Stimulated activated CD8-positive, alpha-beta memory T cell treated with anti-CD3 and anti-CD28 coated beads, Interleukin-4, amount 100 ng/mL, for 24 hours (primary cell): ENCODE results near the gene SYTL5.
"Not testable (repeated sequence)": the region's sequence is repeated elsewhere in the genome, so short reads cannot be mapped to it uniquely, and the experiment has no call there.

Source experiments
- DNase-seq: peaks from one replicate; pipeline ENCODE4 v3.0.0-alpha.2; 2020; ENCODE audit warnings: low read depth

Gene SYTL5

DNA sequence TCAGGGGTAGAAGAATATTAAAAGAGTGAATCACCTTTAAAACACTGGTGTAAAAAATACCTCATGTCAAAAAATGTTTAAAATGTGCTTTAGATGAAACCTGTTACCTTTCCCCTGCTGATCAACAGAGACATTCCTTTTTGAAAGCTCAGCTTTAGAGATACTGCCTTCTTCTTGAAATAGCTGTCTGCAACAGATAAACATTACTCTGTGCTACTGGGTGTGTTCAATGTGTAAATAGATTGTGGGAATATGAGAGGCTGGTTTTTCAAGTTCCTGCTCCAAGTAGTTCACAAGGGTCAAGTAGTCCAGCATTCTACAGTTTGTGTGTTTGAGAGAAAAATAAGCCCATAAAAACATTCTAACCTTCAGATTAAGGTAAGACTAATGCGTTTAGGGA lies at the start of gene SYTL5:
Gene SYTL5 (plus strand): TSS at position 263 of the 400 bp plus-strand sequence. CDS start 27,337 bp downstream, outside the sequence.
- DNase-seq: no peak

DNA sequence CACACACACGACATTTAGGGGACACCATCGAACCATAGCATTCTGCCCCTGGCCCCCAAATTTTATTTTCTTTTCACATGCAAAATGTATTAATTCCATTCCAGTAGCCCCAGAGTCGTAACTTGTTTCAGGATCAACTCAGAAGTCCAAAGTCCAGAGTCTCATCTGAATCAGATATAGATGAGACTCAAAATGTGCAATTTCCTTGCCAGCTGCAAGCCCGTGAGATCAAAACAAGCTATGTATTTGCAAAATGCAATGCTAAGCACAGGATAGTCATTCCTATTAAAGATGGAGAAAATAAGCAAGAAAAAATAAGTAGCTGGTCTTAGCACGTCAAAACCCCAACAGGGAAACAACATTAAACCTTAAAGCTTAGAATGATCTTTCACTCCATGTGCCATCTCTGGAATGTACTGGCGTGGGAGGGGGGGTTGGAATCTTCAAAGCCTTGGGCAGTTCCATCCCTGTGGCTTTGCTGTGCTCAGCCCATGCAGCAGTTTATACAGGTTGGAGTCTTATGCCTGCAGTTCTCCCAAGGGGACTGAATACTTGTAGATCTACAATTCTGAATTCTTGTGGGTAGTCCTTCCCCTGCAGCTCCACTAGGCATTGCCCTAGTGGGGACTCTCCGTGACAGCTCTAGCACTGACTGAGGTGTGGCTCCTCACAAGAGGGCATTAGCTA lies 47.7 kb upstream of the SYTL5 start:
- DNase-seq: no peak

DNA sequence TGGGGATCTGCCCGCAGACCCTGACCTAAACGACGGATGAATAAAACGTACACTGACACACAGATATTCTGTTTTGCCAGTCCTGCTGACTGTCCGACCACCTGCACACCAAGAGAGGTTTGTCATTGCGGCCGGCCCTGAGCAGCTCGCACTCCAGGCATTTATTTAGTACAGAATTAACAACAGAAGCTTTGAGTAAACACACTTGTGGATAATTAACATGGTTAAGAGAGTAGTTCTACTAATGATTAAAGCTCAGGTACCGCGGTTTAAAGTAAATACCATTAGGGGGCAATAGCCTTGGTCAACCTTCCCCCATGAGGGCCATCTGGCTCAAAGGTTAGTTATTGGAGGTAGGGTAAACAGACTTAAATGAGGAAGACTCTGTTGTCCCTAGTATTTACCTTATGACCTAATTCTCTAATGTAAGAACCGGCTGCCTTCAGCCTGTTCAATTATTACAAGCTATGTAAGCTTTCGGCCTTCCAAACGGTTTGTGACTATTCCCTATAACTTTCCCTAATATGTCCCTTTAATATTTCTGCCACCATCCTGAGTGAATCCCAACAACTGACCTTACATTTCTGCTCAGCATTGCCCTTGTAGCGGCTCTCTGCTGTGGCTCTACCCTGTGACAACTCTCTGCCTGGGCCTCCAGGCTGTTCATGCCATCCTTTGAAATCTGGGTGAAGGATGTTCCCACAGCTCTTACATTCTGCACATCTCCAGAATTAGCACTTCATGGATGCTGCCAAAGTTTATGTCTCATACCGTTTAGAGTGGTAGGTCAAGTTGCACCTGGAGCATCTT lies 46.9 kb upstream of the SYTL5 start:
- DNase-seq: no peak

DNA sequence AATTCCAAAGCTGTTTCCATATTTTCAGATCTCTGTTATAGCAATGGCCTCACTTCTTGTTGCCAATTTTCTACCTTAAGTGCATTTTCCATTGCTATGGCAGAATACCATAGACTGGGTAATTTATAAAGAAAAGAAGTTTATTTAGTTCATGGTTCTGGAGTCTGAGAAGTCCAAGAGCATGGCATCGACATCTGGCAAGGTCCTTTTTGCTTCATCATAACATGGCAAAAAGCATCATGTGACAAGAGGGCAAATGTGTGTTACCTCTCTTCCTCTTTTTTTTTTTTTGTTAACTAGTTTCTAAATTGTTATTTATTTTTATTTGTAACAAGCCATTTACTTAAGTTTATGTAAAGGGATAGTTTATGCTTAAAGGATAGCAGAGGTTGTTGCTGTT lies 45.2 kb upstream of the SYTL5 start:
- DNase-seq: no peak

DNA sequence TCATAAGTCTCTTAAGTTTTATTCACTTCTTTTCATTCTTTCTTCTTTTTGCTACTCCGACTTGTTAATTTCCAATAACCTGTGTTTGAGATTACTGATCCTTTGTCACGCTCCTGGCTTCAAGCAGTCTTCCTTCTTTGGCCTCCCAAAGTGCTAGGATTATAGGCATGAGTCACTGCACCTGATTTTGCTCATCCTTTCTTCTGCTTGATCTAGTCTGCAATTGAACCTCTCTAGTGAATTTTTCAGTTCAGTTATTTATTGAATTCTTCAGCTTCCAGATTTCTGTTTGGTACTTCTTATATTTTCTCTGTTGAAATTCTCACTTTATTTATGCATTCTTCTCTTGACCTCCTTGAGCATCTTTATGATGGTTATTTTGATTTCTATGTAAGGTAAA lies 38.6 kb upstream of the SYTL5 start:
- DNase-seq: no peak

DNA sequence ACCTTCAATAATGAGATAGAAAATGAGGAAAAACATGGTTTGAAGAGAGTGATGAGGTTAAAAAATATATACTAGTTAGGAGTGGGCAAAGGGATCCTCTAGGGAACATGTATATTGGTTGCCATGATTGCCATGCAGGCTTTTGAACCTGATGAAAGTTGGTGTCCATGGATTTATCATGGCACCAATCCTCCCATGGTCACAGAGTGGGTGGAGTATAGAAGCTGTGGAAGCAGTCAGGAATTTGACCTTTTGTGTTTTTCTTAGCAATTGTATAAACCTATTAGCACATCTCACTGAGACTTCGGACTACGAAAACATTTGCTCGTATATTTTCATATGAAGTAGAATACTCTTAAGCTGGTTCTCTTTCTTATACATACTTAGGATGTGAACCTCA lies 30.9 kb upstream of the SYTL5 start:
- DNase-seq: no peak

DNA sequence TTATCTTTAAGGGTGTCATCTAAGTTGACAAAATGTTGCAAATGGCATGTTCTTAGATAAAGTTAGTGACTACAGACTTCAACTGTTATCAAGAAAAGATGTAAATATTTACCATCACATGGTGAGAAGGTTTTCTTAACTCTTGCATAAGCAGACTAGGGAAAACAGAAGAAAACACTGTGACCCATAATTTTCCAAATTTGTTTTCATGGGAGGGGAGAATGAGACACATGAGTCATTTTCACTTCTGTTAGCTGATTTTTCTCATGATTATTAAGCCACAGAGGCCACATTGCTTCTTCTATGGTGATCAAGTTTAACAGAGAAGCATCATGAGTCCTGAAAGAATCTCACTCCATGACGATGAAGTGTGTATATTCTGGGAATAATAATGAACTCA lies 30.2 kb upstream of the SYTL5 start:
- DNase-seq: no peak

DNA sequence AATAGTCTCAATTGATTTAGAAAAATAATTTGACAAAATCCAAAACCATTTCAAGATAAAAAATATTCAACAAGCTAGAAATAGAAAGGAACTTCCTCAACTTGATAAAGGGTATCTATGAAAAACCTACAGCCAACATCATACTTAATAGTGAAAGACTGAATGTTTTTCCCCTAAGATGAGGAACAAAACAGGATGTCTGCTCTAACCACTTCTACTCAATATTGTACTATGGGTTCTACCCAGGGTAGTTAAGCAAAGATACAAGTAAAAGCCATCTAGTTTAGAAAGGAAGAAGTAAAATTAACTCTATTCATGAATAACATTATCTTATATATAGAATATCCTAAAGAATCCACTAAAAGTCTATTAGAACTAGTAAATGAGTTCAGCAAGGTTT lies 21.5 kb upstream of the SYTL5 start:
- DNase-seq: no peak

DNA sequence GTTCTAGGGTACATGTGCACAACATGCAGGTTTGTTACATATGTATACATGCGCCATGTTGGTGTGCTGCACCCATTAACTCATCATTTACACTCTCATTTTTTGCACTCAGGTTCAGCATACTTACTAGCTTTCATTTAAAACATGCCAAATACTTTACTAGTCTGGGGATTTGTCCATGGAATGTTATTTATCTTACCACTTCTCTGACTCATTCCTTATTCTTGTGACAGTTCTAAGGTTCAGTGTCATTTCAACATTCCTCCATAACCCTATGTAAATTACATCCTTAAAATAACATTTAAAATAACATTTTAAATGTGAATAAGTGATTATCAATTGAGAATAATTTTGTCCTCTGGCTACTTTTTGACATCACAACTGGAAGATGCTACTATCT lies 19.5 kb upstream of the SYTL5 start:
- DNase-seq: no peak

DNA sequence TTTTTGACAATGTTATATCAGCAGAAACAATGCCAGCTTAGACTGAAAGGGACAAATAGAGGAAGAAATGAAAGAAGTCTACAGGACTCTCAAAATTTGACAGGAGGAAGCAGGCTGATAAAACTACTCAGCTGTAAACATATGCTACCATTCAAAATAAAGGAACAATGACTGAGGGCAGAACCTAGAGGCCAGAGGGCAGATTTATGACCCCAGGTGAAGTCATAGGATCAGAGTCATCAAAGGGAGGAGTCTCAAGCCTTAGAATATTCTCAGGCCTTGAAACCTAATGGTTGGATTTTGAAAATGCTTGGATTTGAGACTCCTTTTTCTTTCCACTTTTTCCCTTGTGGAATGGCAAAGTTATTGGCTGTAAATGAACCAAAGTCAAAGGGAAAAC lies 17.0 kb upstream of the SYTL5 start:
- DNase-seq: no peak

DNA sequence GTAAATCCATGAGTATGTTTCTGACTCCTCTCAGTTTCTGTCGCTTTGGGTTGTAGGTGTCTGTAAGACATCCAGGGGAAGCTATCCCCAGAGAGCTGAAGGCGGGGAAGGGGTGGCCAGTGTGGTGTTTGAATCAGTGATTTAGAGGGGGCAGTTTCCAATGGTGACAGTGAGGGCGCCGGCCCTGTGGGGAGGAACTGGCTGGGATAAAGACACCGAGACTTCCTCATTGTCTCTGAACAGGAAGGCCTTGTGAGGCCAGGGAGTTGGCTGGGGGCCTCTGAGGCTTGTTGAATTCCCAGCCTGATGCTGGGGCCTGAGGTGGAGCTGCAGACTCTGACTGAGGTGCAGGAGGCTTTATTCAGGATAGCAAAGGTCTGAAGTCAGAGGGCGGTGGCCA lies 15.1 kb upstream of the SYTL5 start:
- DNase-seq: not testable (repeated sequence)

DNA sequence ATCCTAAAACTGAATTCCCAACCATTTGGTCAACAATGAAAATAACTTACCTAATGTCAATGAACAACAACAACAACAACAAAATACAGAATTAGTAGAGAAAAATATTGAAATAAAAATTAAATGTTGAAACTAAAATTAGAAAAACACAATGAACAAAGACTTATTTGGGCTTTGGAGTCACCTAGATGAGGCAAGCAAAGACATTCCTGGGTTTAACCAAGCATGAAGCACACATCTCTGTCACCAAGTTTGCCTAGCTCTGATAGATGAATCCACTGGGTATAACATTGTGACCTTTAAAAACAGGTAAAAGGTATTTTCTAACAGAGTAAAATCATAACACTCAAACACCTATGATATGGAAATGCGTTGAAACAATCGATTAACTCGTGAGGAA lies 13.2 kb upstream of the SYTL5 start:
- no peak for DNase-seq

DNA sequence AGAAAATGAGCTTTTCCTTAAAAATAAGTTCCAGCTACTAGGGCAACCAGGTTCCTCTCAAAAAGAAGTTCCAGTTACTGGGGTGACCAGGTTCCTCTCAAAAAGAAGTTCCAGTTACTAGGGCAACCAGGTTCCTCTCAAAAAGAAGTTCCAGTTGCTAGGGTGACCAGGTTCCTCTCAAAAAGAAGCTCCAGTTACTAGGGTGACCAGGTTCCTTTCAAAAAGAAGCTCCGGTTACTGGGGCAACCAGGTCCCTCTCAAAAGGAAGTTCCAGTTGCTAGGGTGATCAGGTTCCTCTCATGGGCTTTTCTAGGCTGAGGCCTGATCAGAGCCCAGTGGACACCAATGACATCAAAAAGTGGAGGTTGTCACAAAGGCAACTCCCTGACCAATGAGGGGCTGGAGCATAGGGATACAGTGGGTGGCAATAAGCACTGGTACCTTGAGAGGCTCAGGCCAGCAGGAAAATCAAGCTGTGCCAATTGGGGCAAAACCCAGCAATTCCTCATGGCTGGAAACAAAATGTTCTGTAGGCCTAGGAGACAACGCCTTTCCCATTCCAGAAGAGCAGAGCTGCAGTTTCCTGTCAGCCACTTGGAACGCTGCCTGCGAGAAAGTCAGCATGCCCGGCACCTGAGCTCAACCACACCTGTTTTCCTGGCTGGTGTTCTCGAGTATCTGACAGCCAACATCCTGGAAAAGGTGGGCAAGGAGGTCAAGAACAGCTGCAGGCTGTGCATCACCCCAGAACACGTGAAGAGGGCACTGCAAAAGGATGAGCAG lies 12.3 kb upstream of the SYTL5 start:
- no peak for DNase-seq

DNA sequence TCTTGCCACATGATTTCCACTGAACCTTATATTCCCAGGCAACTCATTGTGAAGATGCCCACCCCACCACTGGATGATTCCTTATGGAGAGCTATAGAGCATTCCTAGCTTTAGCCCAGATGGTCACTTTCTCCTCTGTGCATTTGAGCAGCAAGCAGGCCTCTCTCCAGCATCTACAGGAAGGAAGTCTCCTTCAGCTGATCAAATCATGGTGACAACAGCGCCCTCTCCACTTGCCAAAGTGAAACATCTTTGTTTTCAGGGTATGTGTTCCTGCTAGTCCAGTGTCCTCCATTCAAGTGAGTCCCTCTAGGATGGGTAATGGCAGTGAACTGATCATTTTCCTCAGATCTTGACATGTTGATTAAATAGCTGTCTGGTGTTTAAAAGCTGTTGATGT lies 10.9 kb upstream of the SYTL5 start:
- DNase-seq: no peak

DNA sequence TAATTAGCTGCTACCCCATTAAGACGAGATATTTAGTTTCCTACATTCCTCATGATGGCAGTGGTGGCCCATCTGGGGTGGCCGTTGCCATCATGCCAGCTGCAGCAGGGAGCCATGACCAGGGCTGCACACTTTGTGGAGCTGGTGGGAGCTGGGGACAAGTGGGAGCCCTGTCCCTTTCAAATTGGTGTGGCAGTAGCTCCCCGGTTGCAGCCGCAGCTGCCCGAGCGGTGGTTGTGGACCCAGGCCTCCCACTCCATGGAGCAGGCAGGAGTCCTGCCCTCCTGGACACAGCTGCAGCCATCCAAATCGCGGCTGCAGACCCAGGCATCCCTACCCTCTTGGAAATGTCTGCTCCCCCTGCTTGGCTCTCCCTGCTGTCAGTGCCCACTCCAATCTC lies 9.3 kb upstream of the SYTL5 start:
- no peak for DNase-seq

DNA sequence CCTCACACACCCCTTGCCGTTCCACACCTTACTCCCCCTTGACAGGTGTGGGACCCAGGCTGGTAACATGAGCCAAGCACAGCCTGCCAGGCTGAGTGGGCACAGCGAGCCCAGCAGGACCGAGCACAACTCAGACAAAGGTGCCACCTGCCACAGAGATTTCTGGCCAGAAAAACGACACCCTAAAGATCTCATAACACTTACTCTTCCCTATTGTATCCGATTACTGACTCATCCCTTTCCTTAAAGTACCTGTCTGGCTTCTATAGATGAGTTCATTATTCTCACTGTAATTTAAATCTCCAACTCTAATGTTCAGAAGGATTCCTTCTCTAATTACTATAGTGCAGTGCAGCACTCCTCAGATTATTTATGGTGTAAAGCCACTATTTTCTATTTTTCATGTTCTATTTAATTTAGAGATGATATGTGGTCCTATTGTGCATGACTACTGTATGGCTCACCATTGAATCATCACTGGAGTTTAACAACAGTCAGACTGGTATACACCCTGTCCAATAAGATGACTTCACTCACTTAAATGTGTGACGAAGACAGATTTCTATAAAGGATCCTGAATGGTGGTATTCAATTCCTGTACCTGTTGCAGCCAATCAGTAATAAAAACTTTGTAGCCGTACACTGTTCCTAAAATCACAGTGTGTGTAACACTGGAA lies 7.6 kb upstream of the SYTL5 start:
- no peak for DNase-seq

DNA sequence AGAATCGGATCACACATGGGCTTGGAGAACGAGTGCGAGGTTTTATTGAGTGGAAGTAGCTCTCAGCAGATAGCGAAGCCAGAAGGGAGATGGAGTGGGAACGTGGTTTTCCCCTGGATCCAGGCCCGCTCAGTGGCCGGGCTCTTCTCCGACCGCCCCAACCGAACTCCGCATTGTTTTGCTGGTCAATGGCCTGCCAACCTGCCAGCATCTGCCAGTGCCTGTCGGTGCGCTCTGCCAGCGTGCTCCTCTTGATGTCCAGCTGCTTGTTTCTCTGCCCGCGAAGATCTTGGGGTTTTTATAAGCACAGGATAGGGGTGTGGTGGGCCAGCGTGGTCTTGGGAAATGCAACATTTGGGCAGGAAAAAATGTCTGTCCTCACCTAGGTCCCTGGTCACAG lies 5.6 kb upstream of the SYTL5 start:
- DNase-seq: no peak

DNA sequence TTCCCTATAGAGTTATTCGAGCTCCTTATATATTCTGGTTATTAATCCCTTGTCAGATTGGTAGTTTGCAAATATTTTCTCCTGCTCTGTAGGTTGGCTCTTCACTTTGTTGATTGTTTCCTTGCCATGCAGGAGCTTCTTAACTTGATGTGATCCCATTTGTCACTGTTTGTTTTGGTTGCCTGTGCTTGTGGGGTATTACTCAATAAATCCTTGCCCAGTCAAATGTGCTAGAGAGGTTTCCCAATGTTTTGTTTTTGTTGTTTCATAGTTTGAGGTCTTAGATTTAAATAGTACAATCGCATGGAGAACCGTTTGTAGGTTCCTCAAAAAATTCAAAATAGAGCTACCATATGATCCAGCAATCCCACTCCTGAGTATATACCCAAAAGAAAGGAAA lies 2.3 kb upstream of the SYTL5 start:
- no peak for DNase-seq

DNA sequence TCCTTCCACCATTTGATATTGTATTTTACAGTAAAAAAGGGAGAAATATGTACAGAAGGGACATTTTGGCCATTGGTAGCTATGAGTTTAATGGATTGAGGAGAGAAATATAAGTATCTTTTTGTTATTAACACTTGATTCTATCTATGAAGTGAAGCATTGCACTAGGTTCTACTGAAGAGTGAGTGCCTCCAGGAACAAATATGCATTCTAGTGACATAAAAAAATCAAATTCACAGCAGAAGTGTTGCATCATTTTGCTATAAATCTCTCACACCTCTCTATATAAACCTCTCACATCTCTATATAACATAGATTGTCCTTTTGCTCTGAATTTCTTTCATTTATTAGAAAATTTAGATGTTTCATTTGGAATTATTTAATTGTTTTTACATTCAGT lies 425 bp downstream of the SYTL5 start:
- no peak for DNase-seq

DNA sequence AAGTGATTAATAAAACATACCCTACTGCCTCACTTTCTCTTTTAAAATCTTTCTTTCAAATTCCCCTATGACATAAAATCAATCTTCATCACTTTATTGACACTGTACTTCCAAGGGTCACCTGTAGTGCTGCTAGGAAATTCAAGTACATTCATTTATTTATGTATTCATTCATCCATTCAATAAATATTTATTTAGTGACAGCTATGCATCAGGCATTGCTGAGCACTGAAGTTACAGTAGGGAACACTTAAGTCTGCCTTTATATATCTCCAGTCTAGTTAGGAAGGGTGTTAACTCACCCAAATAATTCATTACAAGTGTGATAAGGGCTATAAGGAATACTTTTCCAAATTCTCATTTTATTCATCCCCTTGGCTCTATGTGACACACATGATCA lies 2.3 kb downstream of the SYTL5 start:
- no peak for DNase-seq

DNA sequence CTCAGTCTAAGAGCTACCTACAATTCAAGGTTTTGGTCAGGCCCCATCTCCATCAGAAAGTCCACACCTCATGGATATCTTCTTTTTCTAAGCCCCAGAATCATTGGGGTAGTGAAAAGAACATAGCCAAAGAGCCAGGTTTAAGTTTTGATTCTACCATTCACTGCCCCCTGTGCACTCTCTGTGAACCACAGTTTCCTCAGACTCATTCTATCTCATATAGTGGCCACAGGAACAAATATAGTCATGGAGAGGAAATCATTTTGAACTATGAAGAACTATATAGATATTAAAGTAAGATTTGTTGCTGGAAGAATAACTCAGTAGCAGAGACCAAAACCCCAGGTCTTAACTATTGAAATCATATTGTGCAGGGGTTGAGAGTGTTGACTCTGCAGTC lies 3.3 kb downstream of the SYTL5 start:
- DNase-seq: no peak

DNA sequence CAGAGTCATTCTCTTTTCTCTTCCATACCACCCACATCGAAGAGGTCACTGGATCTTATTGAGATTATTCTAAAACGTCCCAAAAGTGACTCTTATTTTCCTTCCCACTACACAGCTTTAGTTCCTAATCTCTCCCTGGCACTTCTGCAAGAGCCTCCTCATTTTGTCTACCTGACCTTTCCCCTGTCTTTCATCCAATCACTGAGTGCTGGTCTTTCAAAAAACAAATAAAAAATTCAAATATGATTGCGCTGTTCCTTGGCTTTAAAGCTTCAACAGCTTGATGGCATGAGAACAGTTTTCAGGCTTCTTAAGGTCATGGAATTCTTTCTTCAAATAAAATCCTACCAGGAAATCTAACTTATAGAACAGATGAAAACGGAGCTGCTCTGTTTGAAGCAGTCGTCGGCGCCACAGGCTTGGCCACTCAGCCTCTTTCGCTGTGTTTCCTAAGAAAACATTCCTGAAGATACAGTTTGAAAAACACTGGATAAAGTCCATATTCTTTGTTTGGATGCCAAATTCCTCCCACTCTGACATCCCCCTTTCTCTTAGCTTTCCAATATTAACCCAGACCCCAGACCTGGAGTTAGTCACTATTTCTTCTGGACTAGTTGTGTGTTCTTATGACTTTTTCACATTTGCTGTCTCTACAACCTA lies 12.5 kb downstream of the SYTL5 start:
- DNase-seq: no peak
